Measurements from ENCODE around the gene PPP1R11.
"Not testable (repeated sequence)": the region's sequence is repeated elsewhere in the genome, so short reads cannot be mapped to it uniquely, and the experiment has no call there.

Gene PPP1R11

GRCh38 chr6:30066577-30067459 lies at the start of gene PPP1R11:
TSS of gene PPP1R11 (plus strand) at chr6:30067198. CDS start at chr6:30067411, 213 bp downstream.
- peak; percentile 100 for DNase-seq

- DNase-seq, result no peak
These were observed 47.2 kb upstream of the PPP1R11 start for GRCh38 chr6:30019819-30020218.

- DNase-seq, result no peak
These were observed 46.4 kb upstream of the PPP1R11 start for GRCh38 chr6:30020626-30021025.

GRCh38 chr6:30022189-30022588 lies 44.8 kb upstream of the PPP1R11 start:
- DNase-seq, result no peak

- not testable (repeated sequence) for DNase-seq
These were observed 44.3 kb upstream of the PPP1R11 start for GRCh38 chr6:30022712-30023111.

GRCh38 chr6:30025186-30025585 lies 41.8 kb upstream of the PPP1R11 start:
- DNase-seq, result no peak

- DNase-seq, result no peak
These were observed 37.4 kb upstream of the PPP1R11 start for GRCh38 chr6:30029588-30029987.

GRCh38 chr6:30031381-30031780 lies 35.6 kb upstream of the PPP1R11 start:
- no peak for DNase-seq

GRCh38 chr6:30033440-30033839 lies 33.6 kb upstream of the PPP1R11 start:
- not testable (repeated sequence) for DNase-seq

GRCh38 chr6:30035784-30036183 lies 31.2 kb upstream of the PPP1R11 start:
- DNase-seq, result no peak

GRCh38 chr6:30037182-30037788 lies 29.7 kb upstream of the PPP1R11 start:
- peak; percentile 63 to 70 for DNase-seq

- no peak for DNase-seq
These were observed 25.8 kb upstream of the PPP1R11 start for GRCh38 chr6:30041221-30041620.

- no peak for DNase-seq
These were observed 25.2 kb upstream of the PPP1R11 start for GRCh38 chr6:30041821-30042220.

GRCh38 chr6:30042476-30042875 lies 24.5 kb upstream of the PPP1R11 start:
- no peak for DNase-seq

- no peak for DNase-seq
These were observed 24.1 kb upstream of the PPP1R11 start for GRCh38 chr6:30042914-30043313.

- no peak for DNase-seq
These were observed 23.3 kb upstream of the PPP1R11 start for GRCh38 chr6:30043744-30044143.

- DNase-seq, result no peak
These were observed 22.4 kb upstream of the PPP1R11 start for GRCh38 chr6:30044630-30045029.

GRCh38 chr6:30047220-30047619 lies 19.8 kb upstream of the PPP1R11 start:
- no peak for DNase-seq

- DNase-seq, result no peak
These were observed 13.3 kb upstream of the PPP1R11 start for GRCh38 chr6:30053682-30054081.

GRCh38 chr6:30055513-30055912 lies 11.5 kb upstream of the PPP1R11 start:
- no peak for DNase-seq

- DNase-seq, result no peak
These were observed 6.3 kb upstream of the PPP1R11 start for GRCh38 chr6:30060606-30061091.

- DNase-seq, result peak; percentile 93 to 96
These were observed 5.7 kb upstream of the PPP1R11 start, which contains the start of gene POLR1H for GRCh38 chr6:30061092-30061857. TSS of gene POLR1H (plus strand) at chr6:30061265. CDS start at chr6:30061525, 260 bp downstream.

- DNase-seq, result peak; percentile 4 to 62
These were observed 5.0 kb upstream of the PPP1R11 start for GRCh38 chr6:30061858-30062458.

Measured in Kasumi-1 (cell line).